ENCODE data around the gene HOXA5.

HOXA5 gene

GRCh38 chr7:27170426-27171324 lies 27.2 kb upstream of the HOXA5 start:
- DNase-seq, result no peak

GRCh38 chr7:27169658-27170425 lies 26.4 kb upstream of the HOXA5 start:
- no peak for DNase-seq

- no peak for DNase-seq
These were observed 24.9 kb upstream of the HOXA5 start for GRCh38 chr7:27168265-27168947.

- DNase-seq, result no peak
These were observed 24.4 kb upstream of the HOXA5 start for GRCh38 chr7:27167916-27168264.

- DNase-seq, result no peak
These were observed 23.3 kb upstream of the HOXA5 start for GRCh38 chr7:27166531-27167505.

- DNase-seq, result no peak
These were observed 22.6 kb upstream of the HOXA5 start for GRCh38 chr7:27165996-27166530.

- no peak for DNase-seq
These were observed 21.9 kb upstream of the HOXA5 start, which contains the start of gene HOXA9 for GRCh38 chr7:27165089-27165995. Gene HOXA9, minus strand, starts transcription at chr7:27165537. Its CDS starts 80 bp downstream, at chr7:27165457.

- DNase-seq, result no peak
These were observed 21.0 kb upstream of the HOXA5 start for GRCh38 chr7:27164367-27165088.

GRCh38 chr7:27164045-27164366 lies 20.5 kb upstream of the HOXA5 start:
- no peak for DNase-seq

GRCh38 chr7:27163288-27164044 lies 20.0 kb upstream of the HOXA5 start:
- no peak for DNase-seq

- no peak for DNase-seq
These were observed 19.2 kb upstream of the HOXA5 start for GRCh38 chr7:27162561-27163287.

- no peak for DNase-seq
These were observed 18.5 kb upstream of the HOXA5 start for GRCh38 chr7:27161721-27162560.

- peak in 2 of 14 donors; percentile 30 to 54 for DNase-seq
These were observed 17.8 kb upstream of the HOXA5 start for GRCh38 chr7:27161214-27161720.

- peak; percentile 15 to 90 (median 74) for DNase-seq
These were observed 17.2 kb upstream of the HOXA5 start for GRCh38 chr7:27160546-27161213.

- DNase-seq, result no peak
These were observed 16.7 kb upstream of the HOXA5 start for GRCh38 chr7:27160145-27160545.
